Activated T-helper 2 cell treated with anti-CD3 and anti-CD28 coated beads, Interferon-gamma antibody, Interleukin-2, Interleukin-4, amounts not matched to agents 10 μg/mL and 5 μg/mL and 100 μg/mL, durations not matched to agents 14 hours and 24 hours and 36 hours (primary cell): Measurements from ENCODE around the gene TBC1D22B. TPM values are rescaled to one million over a fixed set of nuclear protein-coding genes. Genes with fewer than 3 reads are reported as not detected.

ENCODE experiments used
- DNase-seq: peaks from one replicate; pipeline ENCODE4 v3.0.0; 2021; ENCODE audit warnings: low spot score
- H3K27ac Mint-ChIP-seq: one replicate; pipeline ENCODE4 v1.8.0; 2021; ENCODE audit warnings: mixed read lengths
- H3K27me3 Mint-ChIP-seq: one replicate; pipeline ENCODE4 v1.8.0; 2021; ENCODE audit warnings: low read depth, mixed read lengths
- H3K36me3 Mint-ChIP-seq: one replicate; pipeline ENCODE4 v1.8.0; 2021; ENCODE audit warnings: low read depth, mixed read lengths
- H3K4me1 Mint-ChIP-seq: one replicate; pipeline ENCODE4 v1.8.0; 2021; ENCODE audit warnings: low read depth, mixed read lengths
- H3K4me3 Mint-ChIP-seq: one replicate; pipeline ENCODE4 v1.8.0; 2021; ENCODE audit warnings: low read depth, mild to moderate bottlenecking, moderate library complexity, mixed read lengths
- H3K9me3 Mint-ChIP-seq: one replicate; pipeline ENCODE4 v1.8.0; 2021; ENCODE audit warnings: mixed read lengths
- intact Hi-C: fragments of 100-400 bp; cut with micrococcal nuclease; formaldehyde crosslinking; loops from one replicate; pipeline ENCODE4 v1.15.1; 2023
- total RNA-seq: library from RNA; stranded (reverse); gene quantifications from 2 replicates; pipeline ENCODE4 v1.2.3, GENCODE V29; 2022

TBC1D22B gene
- total RNA-seq, 1 donor from 2014 or later = 13.8 TPM

DNA sequence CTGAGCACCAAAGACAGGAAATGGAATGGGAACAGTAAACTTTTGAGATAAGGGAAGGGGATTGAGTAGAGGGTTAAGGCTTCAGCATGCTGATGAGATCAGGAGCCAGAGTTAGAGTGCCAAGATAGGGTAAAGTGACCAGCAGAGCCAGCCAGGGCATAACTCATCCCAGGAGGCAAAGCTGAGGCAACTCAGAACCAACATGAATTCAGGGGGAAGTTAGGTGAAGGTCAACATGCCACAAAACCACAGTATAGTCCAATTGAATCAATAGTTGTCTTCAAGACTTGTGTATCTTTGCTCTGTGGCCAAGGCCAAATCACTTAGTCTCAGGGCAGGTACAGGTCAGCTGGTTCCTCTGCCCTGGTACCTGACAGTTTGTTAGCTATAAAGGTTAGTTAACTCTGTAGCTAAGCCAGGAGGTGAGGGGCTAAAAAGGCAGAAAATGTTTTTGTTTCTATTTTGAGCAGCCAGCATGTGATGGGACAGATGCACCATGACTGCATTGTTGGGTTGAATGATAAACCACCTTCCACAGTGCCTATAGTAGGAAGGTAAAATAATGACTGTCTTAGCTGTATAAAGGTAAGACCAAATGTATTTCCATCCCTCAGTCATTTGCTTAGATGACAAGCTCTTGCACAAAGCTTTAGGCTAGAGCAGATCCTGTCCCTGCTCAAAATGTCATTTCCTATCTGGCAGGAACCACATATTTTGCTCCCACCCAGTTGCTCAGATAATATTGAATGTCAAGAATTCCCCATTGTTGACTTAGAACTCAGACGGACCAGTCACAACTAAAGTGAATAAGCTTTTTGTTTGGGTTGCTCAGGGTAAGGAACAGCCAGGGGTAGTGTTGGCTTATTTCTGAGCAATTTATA, 112.0 kb downstream of the TBC1D22B start:
- H3K27me3 Mint-ChIP-seq = no peaks in the 10 kb centered on the region
- H3K4me3 Mint-ChIP-seq = no peak overlapping the region
- intact Hi-C loops = loop anchor here (5.0 kb wide), 1 partner anchor 42 kb away; no protein-coding TSS in a partner anchor
- H3K4me1 Mint-ChIP-seq = peaks cover 10% of the 10 kb centered on the region
- no peak for DNase-seq
- peak overlapping the region; percentile 9 for H3K27ac Mint-ChIP-seq
- H3K36me3 Mint-ChIP-seq = peaks cover 36% of the 10 kb centered on the region
- H3K9me3 Mint-ChIP-seq = no peaks in the 10 kb centered on the region

DNA sequence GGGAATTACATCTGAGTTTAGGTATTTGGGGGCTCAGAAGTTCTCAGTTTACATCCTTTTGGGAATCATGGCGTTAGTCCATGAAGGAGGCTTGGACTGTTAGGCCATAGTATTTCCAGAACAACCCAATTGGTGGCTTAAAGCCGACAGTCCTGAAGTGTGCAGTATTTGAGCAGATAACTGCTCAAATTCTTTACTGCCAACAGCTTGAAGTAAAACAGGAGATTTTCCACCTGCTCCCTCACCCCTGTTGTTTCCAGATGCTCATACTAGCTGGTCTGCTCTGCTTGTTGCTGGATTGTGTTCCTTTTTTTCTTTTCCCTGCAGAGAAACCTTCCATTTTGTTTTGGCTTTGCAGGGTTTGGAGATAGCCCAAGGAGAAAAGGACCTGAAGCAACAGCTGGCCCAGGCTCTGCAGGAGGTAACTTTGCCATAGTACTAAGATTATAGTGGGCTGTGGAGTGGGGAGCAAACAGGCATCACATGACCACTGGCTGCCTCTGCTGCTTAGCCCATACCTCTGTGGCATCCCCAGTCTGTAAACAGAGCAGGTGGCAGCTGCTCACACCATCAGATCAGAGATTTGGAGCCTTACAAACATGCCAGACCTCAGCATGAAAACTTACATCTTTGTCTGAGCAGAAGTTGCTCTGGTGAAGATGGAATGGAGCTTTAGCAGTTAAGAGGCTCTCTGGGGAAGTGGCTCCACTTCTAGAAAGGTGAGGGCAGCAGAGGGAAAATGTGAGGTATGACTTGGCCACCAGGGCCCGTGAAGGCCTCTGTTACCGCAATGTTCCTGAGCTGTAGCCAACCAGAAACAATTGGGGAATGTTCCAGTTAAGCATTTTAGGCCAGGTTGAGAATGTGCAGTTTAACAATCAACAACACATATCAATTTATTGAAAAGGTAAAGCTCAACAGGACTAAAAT, 113.8 kb downstream of the TBC1D22B start:
- Mint-ChIP-seq H3K27ac (no peak overlapping the region), H3K4me3 (no peak overlapping the region), H3K36me3 (peaks cover 40% of the 10 kb centered on the region), H3K27me3 (no peaks in the 10 kb centered on the region), H3K9me3 (no peaks in the 10 kb centered on the region), H3K4me1 (peaks cover 9% of the 10 kb centered on the region)
- intact Hi-C loops = no loop called here
- DNase-seq = no peak

DNA sequence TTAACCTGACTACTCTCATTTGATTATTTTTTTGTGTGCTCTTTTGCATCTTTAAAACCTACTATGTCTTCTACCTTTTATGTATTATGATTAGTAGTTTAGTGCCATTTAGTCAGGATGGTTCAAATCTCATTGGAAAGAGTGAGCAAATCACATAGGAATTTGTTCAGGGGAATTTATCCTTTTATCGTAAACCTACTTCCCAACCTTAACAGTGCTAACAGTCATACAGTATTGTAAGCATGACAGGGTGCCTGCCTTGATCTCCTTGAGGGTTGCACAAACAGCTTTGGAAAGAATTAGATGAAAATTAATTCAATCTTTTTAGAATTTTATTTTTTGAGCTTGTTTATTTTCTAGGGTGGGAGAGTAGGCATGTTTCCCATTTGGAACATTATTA, 114.5 kb downstream of the TBC1D22B start:
- Mint-ChIP-seq H3K9me3 (no peaks in the 10 kb centered on the region), H3K27me3 (no peaks in the 10 kb centered on the region), H3K36me3 (peaks cover 42% of the 10 kb centered on the region), H3K27ac (no peak overlapping the region), H3K4me3 (no peak overlapping the region), H3K4me1 (peaks cover 9% of the 10 kb centered on the region)
- DNase-seq = no peak
- intact Hi-C loops = no loop called here

DNA sequence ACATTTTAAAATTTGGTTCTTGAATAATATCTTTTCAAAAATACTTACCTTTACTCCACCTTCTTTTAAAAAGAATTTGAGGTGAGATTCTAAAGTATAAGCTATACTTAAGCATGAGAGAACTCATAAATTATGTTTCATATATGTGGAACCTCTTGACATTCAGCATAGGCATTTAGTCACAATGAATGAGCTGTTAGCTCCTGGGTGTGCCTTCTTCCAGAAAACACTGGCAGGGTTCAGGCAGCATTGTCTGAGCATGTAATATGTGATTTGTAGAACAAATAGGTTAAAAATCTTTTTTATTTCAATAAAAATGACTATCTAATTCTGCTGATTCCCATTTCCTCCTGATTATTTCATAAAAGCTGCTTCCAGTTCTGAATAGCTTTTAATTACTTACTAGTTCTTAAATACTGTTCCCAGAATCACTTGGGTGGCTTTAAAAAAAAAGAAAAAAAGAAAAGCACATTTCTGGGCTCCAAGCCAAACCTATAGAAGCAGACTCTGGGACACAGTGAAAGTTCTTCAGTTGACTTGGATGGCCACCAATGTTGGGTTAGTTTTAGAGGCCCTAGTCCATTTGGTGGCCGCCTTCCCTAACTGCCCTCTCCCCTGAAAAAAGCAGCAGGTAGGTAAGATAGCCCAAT, 116.4 kb downstream of the TBC1D22B start:
- Mint-ChIP-seq H3K27me3 (no peaks in the 10 kb centered on the region), H3K4me3 (no peak overlapping the region), H3K9me3 (no peaks in the 10 kb centered on the region), H3K27ac (no peak overlapping the region), H3K4me1 (peaks cover 7% of the 10 kb centered on the region), H3K36me3 (peaks cover 43% of the 10 kb centered on the region)
- DNase-seq = no peak
- intact Hi-C loops = no loop called here

DNA sequence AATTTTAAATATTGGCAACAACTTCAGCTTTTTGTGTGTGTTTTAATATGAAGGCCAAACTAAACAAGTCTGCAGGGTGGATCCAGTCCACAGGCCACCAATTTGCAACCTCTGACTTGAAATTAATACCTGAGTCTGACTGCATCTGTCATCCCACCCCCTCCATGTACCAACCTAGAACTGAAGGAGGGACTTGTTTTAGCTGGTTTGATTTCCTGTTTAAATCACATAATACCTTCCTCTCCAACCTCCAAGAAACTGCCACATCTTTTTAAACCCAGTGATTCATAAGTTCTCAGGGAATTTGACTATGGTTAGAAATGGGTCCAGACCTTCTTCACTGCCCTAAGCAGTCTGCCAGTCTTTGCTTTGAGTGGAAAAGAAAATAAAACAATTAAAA, 117.8 kb downstream of the TBC1D22B start:
- Mint-ChIP-seq H3K9me3 (no peaks in the 10 kb centered on the region), H3K4me1 (no peaks in the 10 kb centered on the region), H3K4me3 (no peak overlapping the region), H3K36me3 (peaks cover 31% of the 10 kb centered on the region), H3K27ac (no peak overlapping the region), H3K27me3 (no peaks in the 10 kb centered on the region)
- intact Hi-C loops = no loop called here
- no peak for DNase-seq

DNA sequence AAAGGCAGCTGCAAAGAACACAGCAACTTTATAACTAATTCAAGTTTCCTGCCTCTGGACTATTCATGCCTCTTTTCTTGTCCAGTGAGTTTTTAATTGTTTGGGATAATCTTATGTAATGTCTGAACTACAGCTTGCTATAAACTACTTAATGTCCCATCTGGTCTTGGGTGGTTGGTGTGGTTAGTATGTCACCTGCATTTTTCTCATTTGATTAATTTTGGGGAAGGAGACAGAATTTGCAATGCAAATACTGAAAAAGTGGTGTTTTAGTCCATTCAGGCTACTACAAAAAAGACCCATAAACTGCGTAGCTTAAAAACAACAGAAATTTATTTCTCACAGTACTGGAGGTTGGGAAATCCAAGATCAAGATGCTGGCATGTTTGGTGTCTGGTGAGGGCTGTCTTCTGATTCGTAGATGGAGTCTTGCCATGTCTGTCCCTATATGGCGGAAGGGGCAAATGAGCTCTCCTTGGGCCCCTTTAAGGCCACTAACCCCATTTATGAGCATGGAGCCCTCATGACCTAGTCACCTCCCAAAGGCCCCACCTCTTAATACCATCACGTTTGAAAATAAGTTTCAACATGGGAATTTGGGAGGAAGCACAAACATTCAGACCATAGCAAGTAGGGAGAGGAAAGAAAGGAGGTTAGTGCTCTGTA, 118.6 kb downstream of the TBC1D22B start:
- peaks cover 28% of the 10 kb centered on the region for H3K36me3 Mint-ChIP-seq
- no peaks in the 10 kb centered on the region for H3K4me1 Mint-ChIP-seq
- no peak for DNase-seq
- intact Hi-C loops = no loop called here
- H3K27me3 Mint-ChIP-seq = no peaks in the 10 kb centered on the region
- no peaks in the 10 kb centered on the region for H3K9me3 Mint-ChIP-seq
- H3K4me3 Mint-ChIP-seq = no peak overlapping the region
- no peak overlapping the region for H3K27ac Mint-ChIP-seq

DNA sequence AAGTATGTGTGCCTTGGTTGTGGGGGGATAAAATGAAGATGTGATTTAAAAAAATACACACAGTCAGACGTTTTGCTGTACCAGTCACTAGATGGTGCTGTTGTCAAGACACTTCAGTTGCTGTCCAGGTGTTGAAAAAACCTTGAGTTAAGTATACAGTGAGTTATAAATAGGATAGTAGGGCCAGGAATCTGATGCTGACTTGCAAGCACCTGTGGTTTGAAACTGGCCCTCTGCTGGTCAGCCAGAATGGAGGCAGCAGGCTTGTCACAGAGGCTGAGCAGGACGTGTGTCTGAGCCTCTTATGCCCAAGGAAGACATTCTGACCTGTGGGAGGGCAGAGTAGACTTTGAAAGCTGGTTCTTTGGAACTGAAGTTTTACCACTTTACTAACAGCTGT, 124.0 kb downstream of the TBC1D22B start:
- Mint-ChIP-seq H3K4me3 (no peak overlapping the region), H3K27ac (no peak overlapping the region), H3K4me1 (no peaks in the 10 kb centered on the region), H3K9me3 (no peaks in the 10 kb centered on the region), H3K36me3 (peaks cover 34% of the 10 kb centered on the region), H3K27me3 (no peaks in the 10 kb centered on the region)
- intact Hi-C loops = loop anchor here (1.0 to 10.0 kb wide), 2 partner anchors 53 to 185 kb away; partner anchors contain the start of gene CMTR1
- no peak for DNase-seq

Other genes with a start within 250 kb of the TBC1D22B start
- 151 and 161 TPM in 2 replicates for gene PIM1, start 87.6 kb upstream of the TBC1D22B start, total RNA-seq
- gene TMEM217, start 372 bp downstream of the TBC1D22B start, total RNA-seq = 4.5 and 4.8 TPM in 2 replicates
- 28.5 and 32.0 TPM in 2 replicates for gene RNF8, start 96.2 kb downstream of the TBC1D22B start, total RNA-seq
- gene CMTR1, start 175.4 kb downstream of the TBC1D22B start, total RNA-seq = 51.8 and 55.6 TPM in 2 replicates
- 69.8 and 76.9 TPM in 2 replicates for gene CCDC167, start 242.1 kb downstream of the TBC1D22B start, total RNA-seq